GM12872 (cell line): ENCODE data around the gene ENTPD8.

Experiments
- TF ChIP-seq, protein P1 (sequence below): IDR thresholded peaks from 3 replicates; pipeline ENCODE4 v1.5.1; 2011; ENCODE audit warnings: low read depth, mild to moderate bottlenecking, low read length, moderate library complexity; ENCODE audit not compliant: insufficient read depth

Gene ENTPD8

GRCh38 chr9:137388589-137389427 lies 52.3 kb downstream of the ENTPD8 start:
- TF ChIP-seq, protein P1, sequence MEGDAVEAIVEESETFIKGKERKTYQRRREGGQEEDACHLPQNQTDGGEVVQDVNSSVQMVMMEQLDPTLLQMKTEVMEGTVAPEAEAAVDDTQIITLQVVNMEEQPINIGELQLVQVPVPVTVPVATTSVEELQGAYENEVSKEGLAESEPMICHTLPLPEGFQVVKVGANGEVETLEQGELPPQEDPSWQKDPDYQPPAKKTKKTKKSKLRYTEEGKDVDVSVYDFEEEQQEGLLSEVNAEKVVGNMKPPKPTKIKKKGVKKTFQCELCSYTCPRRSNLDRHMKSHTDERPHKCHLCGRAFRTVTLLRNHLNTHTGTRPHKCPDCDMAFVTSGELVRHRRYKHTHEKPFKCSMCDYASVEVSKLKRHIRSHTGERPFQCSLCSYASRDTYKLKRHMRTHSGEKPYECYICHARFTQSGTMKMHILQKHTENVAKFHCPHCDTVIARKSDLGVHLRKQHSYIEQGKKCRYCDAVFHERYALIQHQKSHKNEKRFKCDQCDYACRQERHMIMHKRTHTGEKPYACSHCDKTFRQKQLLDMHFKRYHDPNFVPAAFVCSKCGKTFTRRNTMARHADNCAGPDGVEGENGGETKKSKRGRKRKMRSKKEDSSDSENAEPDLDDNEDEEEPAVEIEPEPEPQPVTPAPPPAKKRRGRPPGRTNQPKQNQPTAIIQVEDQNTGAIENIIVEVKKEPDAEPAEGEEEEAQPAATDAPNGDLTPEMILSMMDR = no peak

DNA sequence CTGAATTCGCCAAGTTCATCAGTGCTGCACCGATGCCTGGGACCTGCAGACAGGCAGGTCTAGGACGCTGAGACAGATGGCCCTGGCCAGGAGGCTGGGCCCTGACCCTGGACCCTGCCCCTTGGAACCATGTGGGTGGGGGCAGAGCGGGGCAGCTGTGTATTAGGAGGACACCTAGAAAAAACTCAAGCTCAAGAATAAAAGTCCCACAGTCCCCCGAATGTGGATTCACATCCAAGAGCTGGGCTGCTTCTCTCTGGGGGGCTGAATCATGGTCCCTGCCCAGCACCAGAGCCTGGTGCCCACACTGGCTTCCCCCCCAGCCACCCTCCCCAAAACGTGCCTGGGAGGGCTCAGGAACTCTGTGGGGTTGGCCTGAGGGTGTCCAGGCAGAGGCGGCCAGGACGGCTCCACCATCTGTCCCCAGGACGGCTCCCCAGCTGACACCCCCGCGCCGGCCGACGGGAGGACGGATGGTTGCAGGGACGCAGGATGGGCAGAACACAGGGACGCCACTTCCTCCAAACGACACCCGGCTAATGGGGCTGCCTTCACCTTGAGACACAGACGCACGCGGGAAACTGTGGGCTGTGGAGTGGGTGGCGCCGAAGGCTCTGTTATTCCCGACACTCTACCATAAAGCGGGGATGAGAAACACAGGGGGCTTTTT lies 53.1 kb downstream of the ENTPD8 start:
- TF ChIP-seq, protein P1 = no peak

DNA sequence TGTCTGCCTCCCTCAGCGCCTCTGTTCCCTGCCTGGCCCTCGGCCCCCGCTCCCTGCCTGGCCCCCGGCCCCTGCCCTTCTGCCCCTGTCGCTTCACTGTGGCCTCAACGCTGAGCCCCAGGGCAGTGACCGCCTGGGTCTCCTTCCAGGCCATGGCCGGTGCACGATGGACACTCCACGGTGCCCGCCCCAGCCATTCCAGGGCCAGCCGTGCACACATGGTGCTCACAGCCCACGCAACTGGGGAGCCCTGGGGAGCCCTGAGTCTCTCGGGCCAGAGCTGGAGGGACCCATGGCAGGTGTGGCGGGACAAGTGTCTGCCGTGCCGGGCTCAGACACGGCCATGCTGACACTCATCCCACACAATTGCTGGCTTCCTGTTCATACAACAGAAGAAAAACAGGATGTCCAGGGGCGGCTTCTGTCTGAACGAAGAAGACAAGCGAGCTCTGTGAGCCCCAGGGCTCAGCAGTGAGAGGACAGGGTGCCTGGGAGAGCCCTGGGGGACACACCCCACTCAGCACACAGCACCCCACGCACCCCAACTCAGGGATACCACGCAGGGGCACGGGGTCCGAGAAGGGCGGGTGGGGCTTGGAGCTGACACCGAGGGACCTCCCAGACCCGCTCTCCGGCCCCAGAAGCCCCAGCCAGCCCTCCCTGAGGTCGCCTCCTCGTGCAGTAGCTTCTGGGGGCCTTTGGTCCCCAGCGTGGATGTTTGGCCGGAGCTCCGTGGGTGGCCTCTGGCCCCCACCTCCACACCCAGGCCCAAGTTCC lies 53.9 kb downstream of the ENTPD8 start:
- TF ChIP-seq, protein P1 = no peak

DNA sequence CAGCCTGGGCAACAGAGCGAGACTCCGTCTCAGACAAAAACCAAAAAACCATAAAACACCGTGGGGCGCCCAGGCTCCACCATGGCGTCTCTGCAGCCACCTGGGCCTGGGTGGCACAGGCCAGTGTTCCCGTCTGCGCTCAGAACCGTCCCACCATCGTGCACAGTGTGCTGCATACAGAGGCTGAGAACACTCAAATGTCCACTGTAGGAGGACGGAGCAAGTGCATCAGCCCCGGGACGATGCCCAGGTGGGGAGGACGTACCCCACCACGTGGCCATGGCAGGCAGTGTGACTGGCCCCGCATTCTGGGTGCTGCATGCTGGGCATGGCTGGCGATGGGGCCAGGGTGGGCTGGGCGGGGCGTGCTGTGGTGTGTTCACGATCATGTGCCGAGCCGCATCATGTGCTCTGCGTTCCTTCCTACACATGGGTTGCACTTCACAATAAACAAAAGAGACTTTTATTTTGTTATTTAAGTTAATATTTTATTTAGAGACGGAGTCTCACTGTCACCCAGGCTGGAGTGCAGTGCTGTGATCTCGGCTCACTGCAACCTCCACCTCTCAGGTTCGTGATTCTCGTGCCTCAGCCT lies 56.0 kb downstream of the ENTPD8 start:
- TF ChIP-seq, protein P1 = no peak
